Hepatocyte (in vitro differentiated cells): ENCODE measurements around the gene TBXAS1.

Source experiments
- CTCF ChIP-seq: fragments of 200-600 bp; sonication (generic); IDR thresholded peaks from 2 replicates; pipeline ENCODE4 v1.5.1; 2016; ENCODE audit warnings: antibody characterized with exemption, mild to moderate bottlenecking; ENCODE audit not compliant: poor library complexity
- EZH2 ChIP-seq: fragments of 200-600 bp; sonication (generic); IDR thresholded peaks from 2 replicates; pipeline ENCODE4 v1.6.1; 2016; ENCODE audit warnings: antibody characterized with exemption, mild to moderate bottlenecking, borderline replicate concordance
- EZH2phosphoT487 ChIP-seq: fragments of 200-600 bp; sonication (generic); IDR thresholded peaks from one replicate; pipeline ENCODE4 v1.6.1; 2018; ENCODE audit warnings: antibody characterized with exemption, mild to moderate bottlenecking, low read depth, moderate library complexity; ENCODE audit not compliant: unreplicated experiment, severe bottlenecking

- TF ChIP-seq CTCF, result no peak
- TF ChIP-seq EZH2, result no peak
- TF ChIP-seq EZH2phosphoT487, result no peak
These were observed 220.4 kb downstream of the TBXAS1 start for GRCh38 chr7:140049339-140050024.
